Right hindlimb (tissue), 1 donor: ENCODE measurements around the gene RIT1.

Experiments
- DNase-seq: peaks from one replicate; pipeline ENCODE4 v3.0.0-alpha.2; 2018

The RIT1 gene

DNA sequence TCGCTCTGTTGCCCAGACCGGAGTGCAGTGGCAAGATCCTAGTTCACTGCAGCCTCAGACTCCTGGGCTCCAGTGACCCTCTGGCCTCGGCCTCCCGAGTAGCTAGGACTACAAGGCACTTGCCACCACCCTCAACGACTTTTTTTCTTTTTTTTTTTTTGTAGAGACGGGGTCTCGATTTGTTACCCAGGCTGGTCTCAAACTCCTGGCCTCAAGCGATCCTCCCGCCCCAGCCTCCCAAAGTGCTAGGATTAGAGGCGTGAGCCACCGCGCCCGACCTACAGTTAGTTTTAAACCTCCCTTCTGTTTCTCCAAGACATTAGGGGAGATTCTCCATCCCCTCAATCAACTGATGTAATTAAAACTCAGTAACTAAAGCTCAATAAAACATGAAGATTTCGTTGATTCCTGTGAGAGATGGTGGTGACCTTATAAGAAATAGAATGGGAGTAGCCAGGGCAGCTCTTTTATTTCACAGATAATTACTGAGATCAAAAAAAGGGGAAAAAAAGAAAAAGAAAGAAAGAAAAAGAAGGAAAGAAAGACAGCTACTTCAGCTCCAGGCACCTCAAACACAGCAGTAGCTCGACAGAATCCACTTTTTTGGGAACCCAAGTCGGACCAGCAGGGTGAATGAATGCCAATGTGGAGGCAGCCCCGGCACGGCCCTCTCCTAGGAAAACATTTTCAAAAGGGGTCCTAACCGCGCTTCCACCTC is 54.7 kb downstream of the RIT1 start:
- no peak for DNase-seq

DNA sequence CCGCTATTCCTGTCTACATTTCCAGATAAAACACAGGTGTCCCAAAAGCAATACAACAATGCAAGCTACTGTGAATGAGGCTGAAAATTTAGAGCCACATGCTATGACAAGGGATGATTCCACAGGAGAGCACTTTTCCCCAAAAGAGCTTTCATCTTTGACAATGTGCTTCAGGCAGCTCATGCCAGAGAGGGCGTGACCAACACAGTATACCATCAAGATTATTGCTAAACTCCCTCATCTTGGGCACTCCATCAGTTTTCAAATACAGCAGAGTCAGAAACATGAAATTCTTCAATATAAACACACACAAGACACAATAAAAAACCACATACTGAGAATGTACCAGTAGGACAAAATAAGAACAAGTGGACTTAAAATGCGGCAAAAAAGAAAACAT is 60.8 kb downstream of the RIT1 start:
- no peak for DNase-seq

DNA sequence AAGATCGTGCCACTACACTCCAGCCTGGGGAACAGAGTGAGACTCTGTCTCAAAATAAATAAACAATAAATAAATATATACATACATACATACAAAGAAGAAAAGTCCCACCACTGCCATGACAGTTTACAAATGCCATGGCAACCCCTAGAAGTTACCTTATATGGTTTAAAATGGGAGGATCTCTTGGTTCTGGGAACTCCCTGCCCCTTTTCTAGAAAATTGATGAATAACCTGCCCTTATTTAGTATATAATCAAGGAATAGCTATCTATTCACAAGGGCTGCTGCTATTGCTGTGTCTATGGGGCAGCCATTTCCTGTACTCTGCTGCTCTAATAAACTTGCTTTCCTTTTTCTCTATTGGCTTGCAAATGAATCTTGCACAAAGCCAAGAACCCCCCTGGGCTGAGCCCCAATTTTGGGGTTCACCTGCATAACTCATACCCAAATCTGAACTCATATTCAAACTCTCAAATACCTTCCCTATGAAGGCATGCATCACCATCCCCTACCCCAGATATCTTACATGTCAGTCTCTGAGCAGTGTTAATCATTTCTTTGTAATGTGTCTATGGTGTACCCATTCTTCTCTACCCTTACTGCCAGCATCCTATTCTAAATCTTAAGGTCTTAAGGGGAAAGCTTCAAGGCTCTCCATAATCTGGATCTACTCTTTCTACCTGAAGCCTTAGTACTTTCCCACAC is 63.2 kb downstream of the RIT1 start:
- no peak for DNase-seq
